ENCODE results near the gene NTF4.
"Not testable (repeated sequence)": the region's sequence is repeated elsewhere in the genome, so short reads cannot be mapped to it uniquely, and the experiment has no call there.

NTF4 gene

GRCh38 chr19:49084206-49085019 lies 19.8 kb upstream of the NTF4 start:
- no peak for TF ChIP-seq EZH2 (IDR thresholded peaks at IDR 0.05)

DNA sequence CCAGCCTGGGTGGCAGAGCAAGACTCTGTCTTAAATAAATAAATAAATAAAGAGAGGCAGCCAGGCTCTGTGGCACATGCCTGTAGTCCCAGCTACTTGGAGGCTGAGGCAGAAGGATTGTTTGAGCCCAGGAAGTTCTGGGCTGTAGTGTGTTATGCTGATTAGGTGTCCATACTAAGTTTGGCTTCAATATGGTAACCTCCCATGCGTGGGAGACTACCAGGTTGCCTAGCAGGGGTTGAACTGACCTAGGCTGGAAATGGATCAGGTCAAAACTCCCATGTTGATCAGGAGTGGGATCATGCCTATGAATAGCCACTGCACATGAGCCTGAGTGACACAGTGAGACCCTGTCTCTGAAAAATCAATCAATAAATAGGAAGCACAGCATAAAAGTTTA lies 16.7 kb upstream of the NTF4 start:
- no peak for TF ChIP-seq POLR2AphosphoS5 (IDR thresholded peaks at IDR 0.05; ENCODE audit: borderline replicate concordance, low read depth, low read length)
- TF ChIP-seq EZH2 (IDR thresholded peaks at IDR 0.05), result no peak
- no peak for TF ChIP-seq FOXP2 (optimal IDR thresholded peaks at IDR 0.05; ENCODE audit: control extremely low read depth, extremely low read length, insufficient read depth)
- H3K9me3 ChIP-seq (ENCODE audit: low read depth, low read length), result no peaks in the 10 kb centered on the region
- H3K4me3 ChIP-seq, result no peak overlapping the region
- DNase-seq (ENCODE audit: low read depth, low spot score), result no peak
- H3K9ac ChIP-seq (ENCODE audit: insufficient read length), result no peak overlapping the region
- H3K36me3 ChIP-seq (ENCODE audit: insufficient read depth, low read length), result peaks cover 5% of the 10 kb centered on the region
- no peak overlapping the region for H3K27ac ChIP-seq

More at GRCh38 chr19:49084206-49085019, 19.8 kb upstream of the NTF4 start:
- Histone ChIP-seq H3K36me3 (ENCODE audit: insufficient read depth, low read length) (peaks cover 34% of the 10 kb centered on the region), H3K9ac (ENCODE audit: insufficient read length) (peak overlapping the region; percentile 83), H3K4me3 (peak overlapping the region; percentile 100), H3K27ac (peak overlapping the region; percentile 86), H3K9me3 (ENCODE audit: low read depth, low read length) (no peaks in the 10 kb centered on the region)
- DNase-seq (ENCODE audit: low read depth, low spot score), result no peak

GRCh38 chr19:49080392-49080791 lies 15.8 kb upstream of the NTF4 start:
- Histone ChIP-seq H3K9ac (ENCODE audit: insufficient read length) (no peak overlapping the region), H3K36me3 (ENCODE audit: insufficient read depth, low read length) (no peaks in the 10 kb centered on the region), H3K27ac (no peak overlapping the region), H3K9me3 (ENCODE audit: low read depth, low read length) (no peaks in the 10 kb centered on the region), H3K4me3 (no peak overlapping the region)
- no peak for TF ChIP-seq POLR2AphosphoS5 (IDR thresholded peaks at IDR 0.05; ENCODE audit: borderline replicate concordance, low read depth, low read length)
- TF ChIP-seq EZH2 (IDR thresholded peaks at IDR 0.05), result no peak
- no peak for TF ChIP-seq FOXP2 (optimal IDR thresholded peaks at IDR 0.05; ENCODE audit: control extremely low read depth, extremely low read length, insufficient read depth)
- no peak for DNase-seq (ENCODE audit: low read depth, low spot score)

DNA sequence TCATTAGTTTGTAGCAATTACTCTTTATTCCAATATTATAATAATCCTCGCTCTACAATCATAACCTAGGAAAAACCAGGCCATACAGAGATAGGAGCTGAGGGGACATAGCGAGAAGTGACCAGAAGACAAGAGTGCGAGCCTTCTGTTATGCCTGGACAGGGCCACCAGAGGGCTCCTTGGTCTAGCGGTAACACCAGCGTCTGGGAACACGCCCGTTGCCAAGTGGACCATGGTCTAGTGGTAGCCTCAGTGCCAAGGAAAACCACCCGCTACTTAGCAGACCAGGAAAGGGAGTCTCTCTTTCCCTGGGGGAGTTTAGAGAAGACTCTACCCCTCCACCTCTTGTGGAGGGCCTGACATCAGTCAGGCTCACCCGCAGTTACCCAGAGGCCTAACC lies 10.3 kb upstream of the NTF4 start:
- not testable (repeated sequence) for DNase-seq (ENCODE audit: low read depth, low spot score); H3K4me3 ChIP-seq; H3K27ac ChIP-seq; H3K9ac ChIP-seq (ENCODE audit: insufficient read length); H3K36me3 ChIP-seq (ENCODE audit: insufficient read depth, low read length); H3K9me3 ChIP-seq (ENCODE audit: low read depth, low read length)

- Histone ChIP-seq H3K4me3 (peak overlapping the region; percentile 66; the same call in 1 of the 2 replicates), H3K27ac (no peak overlapping the region), H3K9me3 (ENCODE audit: low read depth, low read length) (no peaks in the 10 kb centered on the region), H3K36me3 (ENCODE audit: insufficient read depth, low read length) (no peaks in the 10 kb centered on the region), H3K9ac (ENCODE audit: insufficient read length) (no peak overlapping the region)
- TF ChIP-seq FOXP2 (optimal IDR thresholded peaks at IDR 0.05; ENCODE audit: control extremely low read depth, extremely low read length, insufficient read depth) (no peak), POLR2AphosphoS5 (IDR thresholded peaks at IDR 0.05; ENCODE audit: borderline replicate concordance, low read depth, low read length) (no peak), EZH2 (IDR thresholded peaks at IDR 0.05) (no peak)
- DNase-seq (ENCODE audit: low read depth, low spot score), result no peak
Measured at GRCh38 chr19:49073514-49074378, 9.1 kb upstream of the NTF4 start.

- no peak overlapping the region for H3K27ac ChIP-seq
- H3K9me3 ChIP-seq (ENCODE audit: low read depth, low read length), result no peaks in the 10 kb centered on the region
- TF ChIP-seq POLR2AphosphoS5 (IDR thresholded peaks at IDR 0.05; ENCODE audit: borderline replicate concordance, low read depth, low read length) (peak; percentile 70; the same call in 1 of the 2 replicates), EZH2 (IDR thresholded peaks at IDR 0.05) (no peak)
- peak overlapping the region; percentile 80 for H3K4me3 ChIP-seq
- H3K36me3 ChIP-seq (ENCODE audit: insufficient read depth, low read length), result no peaks in the 10 kb centered on the region
- no peak for DNase-seq (ENCODE audit: low read depth, low spot score)
- H3K9ac ChIP-seq (ENCODE audit: insufficient read length), result no peak overlapping the region
Measured at GRCh38 chr19:49071860-49072547, 7.4 kb upstream of the NTF4 start.

- Histone ChIP-seq H3K27ac (no peak overlapping the region), H3K9me3 (ENCODE audit: low read depth, low read length) (no peaks in the 10 kb centered on the region), H3K4me3 (no peak overlapping the region), H3K9ac (ENCODE audit: insufficient read length) (no peak overlapping the region), H3K36me3 (ENCODE audit: insufficient read depth, low read length) (no peaks in the 10 kb centered on the region)
- TF ChIP-seq EZH2 (IDR thresholded peaks at IDR 0.05), result no peak
- TF ChIP-seq FOXP2 (optimal IDR thresholded peaks at IDR 0.05; ENCODE audit: control extremely low read depth, extremely low read length, insufficient read depth), result no peak
- TF ChIP-seq POLR2AphosphoS5 (IDR thresholded peaks at IDR 0.05; ENCODE audit: borderline replicate concordance, low read depth, low read length), result no peak
- DNase-seq (ENCODE audit: low read depth, low spot score), result no peak
Measured at GRCh38 chr19:49070416-49070815, 5.8 kb upstream of the NTF4 start.

GRCh38 chr19:49069026-49069425 lies 4.4 kb upstream of the NTF4 start:
- TF ChIP-seq FOXP2 (optimal IDR thresholded peaks at IDR 0.05; ENCODE audit: control extremely low read depth, extremely low read length, insufficient read depth) (no peak), POLR2AphosphoS5 (IDR thresholded peaks at IDR 0.05; ENCODE audit: borderline replicate concordance, low read depth, low read length) (no peak), EZH2 (IDR thresholded peaks at IDR 0.05) (no peak)
- no peak overlapping the region for H3K27ac ChIP-seq
- no peak overlapping the region for H3K4me3 ChIP-seq
- no peak for DNase-seq (ENCODE audit: low read depth, low spot score)
- H3K36me3 ChIP-seq (ENCODE audit: insufficient read depth, low read length), result no peaks in the 10 kb centered on the region
- no peak overlapping the region for H3K9ac ChIP-seq (ENCODE audit: insufficient read length)
- no peaks in the 10 kb centered on the region for H3K9me3 ChIP-seq (ENCODE audit: low read depth, low read length)
